GM21723 (cell line): ENCODE data around the gene NAA60.

Source experiments
- ATAC-seq: cut with Tn5 transposase; IDR thresholded peaks from one replicate; pipeline ENCODE4 v1.9.1; 2021; ENCODE audit warnings: mild to moderate bottlenecking, moderate library complexity; ENCODE audit not compliant: unreplicated experiment

NAA60 gene

DNA sequence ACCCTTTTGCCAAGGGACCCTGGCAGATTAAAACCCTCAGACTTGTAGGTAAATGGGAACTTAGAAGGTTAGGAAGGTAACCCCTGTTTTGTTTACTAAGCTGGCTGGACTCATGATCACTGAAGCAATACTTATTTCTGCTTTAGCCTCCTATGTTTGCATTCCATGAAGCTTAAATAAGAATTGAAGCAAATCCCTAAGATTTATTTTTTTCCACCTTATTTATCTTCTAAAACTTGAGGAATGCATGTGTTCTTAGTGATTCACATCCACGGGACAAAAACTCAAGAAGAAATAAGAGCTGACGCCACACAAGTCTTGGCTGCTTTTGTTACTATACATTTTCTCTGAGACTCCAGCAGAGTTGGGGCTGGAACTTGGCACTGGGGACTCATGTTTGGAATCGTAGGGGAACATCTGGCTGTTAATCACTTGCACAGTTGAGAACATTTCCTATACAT is 92.8 kb downstream of the NAA60 start:
- ATAC-seq, result no peak
